Skeletal muscle satellite cell (primary cell): ENCODE results near the gene SEMA3B.
"Not testable (repeated sequence)": the region's sequence is repeated elsewhere in the genome, so short reads cannot be mapped to it uniquely, and the experiment has no call there.

ENCODE experiments used
- H3K27me3 ChIP-seq: 2 replicates; pipeline ENCODE4 v1.7.0; 2013; ENCODE audit warnings: low read length; ENCODE audit not compliant: control insufficient read depth, insufficient read depth
- H3K36me3 ChIP-seq: 2 replicates; pipeline ENCODE4 v1.7.0; 2013; ENCODE audit warnings: mild to moderate bottlenecking, control low read depth, low read length; ENCODE audit not compliant: insufficient read depth
- H3K4me1 ChIP-seq: 2 replicates; pipeline ENCODE4 v1.7.0; 2013; ENCODE audit warnings: low read length; ENCODE audit not compliant: control insufficient read depth, insufficient read depth
- H3K4me2 ChIP-seq: 2 replicates; pipeline ENCODE4 v1.7.0; 2013; ENCODE audit warnings: mild to moderate bottlenecking, low read length
- H3K4me3 ChIP-seq: 2 replicates; pipeline ENCODE4 v1.7.0; 2013; ENCODE audit warnings: low read length
- H3K9ac ChIP-seq: 2 replicates; pipeline ENCODE4 v1.7.0; 2013; ENCODE audit warnings: mild to moderate bottlenecking, low read depth, low read length, moderate library complexity
- H3K9me3 ChIP-seq: replicated peaks from 2 replicates; pipeline ENCODE4 v1.7.0; 2013; ENCODE audit warnings: mild to moderate bottlenecking, control low read depth, low read length

The SEMA3B gene

DNA sequence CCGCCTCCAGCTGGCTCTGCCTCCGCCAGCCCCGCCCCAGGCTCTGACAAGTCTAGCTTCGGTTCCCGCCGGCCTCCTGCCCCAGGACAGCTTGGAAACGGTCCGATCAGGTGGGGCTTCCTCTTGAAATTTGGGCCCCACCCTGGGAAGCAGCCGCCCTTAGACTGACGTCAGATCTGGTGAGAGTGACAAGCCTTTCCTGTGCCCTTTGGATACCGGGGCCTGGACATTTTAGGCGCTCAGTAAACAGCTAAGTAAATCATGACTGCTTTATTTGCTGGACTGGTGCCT, 30.6 kb downstream of the SEMA3B start:
- H3K9me3 ChIP-seq, result no peaks in the 10 kb centered on the region
- H3K9ac ChIP-seq, result peak overlapping the region; percentile 76
- no peaks in the 10 kb centered on the region for H3K36me3 ChIP-seq
- peak overlapping the region; percentile 68 for H3K4me3 ChIP-seq
- H3K27me3 ChIP-seq, result no peaks in the 10 kb centered on the region
- peak overlapping the region; percentile 87 for H3K4me2 ChIP-seq
- H3K4me1 ChIP-seq, result peaks cover 22% of the 10 kb centered on the region

DNA sequence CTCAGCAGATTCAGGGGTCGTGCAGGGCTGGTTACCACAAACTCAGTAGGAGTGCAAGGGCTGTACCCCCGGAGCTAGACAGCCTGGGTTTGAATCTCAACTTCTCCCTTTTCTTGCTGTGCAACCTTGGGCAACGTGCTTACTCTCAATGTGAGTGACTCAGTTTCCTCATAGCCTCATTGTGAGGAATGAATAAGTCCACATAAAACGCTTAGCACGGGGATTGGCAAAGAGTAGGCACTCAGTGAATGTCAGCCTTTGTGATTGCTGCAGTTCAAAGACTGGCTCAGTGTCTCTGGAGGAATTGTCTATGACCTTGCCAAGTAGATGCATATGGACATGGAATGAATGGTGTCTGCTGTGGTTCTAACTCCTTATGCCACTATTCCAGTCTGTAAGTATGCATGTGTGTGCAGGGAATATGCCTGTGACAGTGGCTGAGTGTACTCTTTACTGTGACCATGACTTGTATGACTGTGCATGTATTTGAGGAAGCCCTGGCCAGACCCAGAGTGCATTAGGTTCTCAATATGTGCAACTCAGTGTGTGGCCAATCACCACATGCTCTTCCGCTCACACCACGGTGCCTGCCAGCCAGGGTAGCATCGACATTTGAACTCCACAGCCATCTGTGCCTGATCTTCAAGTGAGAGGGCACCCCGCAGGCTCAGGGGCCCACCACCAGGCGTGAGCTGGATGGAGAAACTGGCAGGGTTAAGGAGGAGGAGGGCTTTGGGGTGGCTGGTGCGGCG, 31.2 kb downstream of the SEMA3B start:
- no peaks in the 10 kb centered on the region for H3K36me3 ChIP-seq
- H3K9ac ChIP-seq, result peak overlapping the region; percentile 76
- peak overlapping the region; percentile 87 for H3K4me2 ChIP-seq
- no peaks in the 10 kb centered on the region for H3K9me3 ChIP-seq
- peak overlapping the region; percentile 68 for H3K4me3 ChIP-seq
- peaks cover 22% of the 10 kb centered on the region for H3K4me1 ChIP-seq
- H3K27me3 ChIP-seq, result no peaks in the 10 kb centered on the region

DNA sequence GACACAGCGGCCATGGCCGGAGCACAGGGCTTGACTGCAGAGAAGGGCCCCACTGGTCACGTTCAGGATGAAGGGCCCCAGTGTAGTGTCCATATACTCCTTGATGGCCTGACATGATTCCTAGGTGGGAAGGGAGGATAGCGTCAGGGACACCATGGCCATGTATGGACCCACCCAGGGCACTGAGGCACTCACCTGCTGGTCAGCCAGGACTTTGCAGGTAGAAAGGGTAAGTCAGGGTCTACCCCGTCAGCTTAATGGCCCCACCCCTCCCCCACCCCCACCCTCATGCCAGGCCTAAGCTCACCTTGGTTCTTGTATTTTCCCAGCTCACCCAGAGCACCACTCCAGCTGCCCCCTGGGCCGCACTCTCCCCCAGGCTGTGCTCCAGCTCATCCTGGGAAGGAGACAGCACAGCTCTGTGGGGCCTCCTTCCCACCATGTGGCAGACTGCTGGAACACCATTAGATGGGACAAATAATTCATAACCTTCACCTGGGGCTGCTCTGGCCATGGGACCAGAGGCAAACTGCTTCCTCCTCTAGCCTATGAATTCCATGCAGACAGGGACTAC, 31.8 kb downstream of the SEMA3B start:
- H3K36me3 ChIP-seq, result no peaks in the 10 kb centered on the region
- peak overlapping the region; percentile 87 for H3K4me2 ChIP-seq
- H3K9me3 ChIP-seq, result no peaks in the 10 kb centered on the region
- peaks cover 22% of the 10 kb centered on the region for H3K4me1 ChIP-seq
- H3K4me3 ChIP-seq, result peak overlapping the region; percentile 68
- no peaks in the 10 kb centered on the region for H3K27me3 ChIP-seq
- peak overlapping the region; percentile 76 for H3K9ac ChIP-seq

DNA sequence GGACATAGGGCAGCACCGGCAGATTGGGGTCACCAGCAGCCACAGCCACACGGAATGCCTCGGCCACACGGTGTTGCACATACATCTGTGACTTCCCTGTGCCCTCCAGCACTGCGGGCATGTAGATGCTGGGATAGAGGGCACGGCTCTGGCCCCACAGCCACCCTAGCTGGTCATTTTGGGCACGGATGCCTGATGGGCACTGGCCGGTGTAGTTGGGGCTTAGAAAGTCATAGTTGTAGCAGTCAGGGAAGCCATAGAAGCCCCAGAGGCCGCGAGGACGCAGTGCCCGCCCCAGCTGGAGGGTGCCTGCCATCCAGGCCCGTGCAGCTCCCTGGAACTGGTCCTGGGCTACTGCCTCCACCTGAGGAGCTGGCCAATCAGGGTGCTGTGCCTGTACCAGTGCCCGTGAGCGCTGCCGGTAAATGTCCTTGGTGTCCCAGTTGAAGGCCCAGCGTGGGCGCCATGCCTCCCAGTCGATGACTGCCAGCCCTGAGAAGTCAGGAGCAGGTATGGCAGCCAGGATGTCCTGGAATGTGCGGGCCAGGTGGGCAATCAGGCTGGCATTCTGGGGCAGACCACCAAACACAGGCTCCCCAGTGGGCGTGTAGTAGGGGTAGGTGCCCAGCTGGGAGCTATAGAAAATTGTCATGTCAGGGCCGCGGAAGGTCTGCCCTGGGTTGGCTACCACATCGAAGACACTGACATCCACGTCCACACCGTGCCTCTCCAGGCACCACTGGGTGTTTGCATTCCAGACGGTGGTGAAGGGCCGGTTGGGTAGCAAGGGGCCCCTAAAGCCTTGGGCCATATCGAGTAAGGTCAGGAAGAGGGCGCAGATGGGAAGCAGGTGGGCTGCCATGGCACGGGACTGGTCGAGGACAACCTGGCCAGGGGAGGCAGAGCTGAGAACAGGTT, 33.4 kb downstream of the SEMA3B start:
- Histone ChIP-seq H3K27me3 (no peaks in the 10 kb centered on the region), H3K4me3 (no peak overlapping the region), H3K9ac (no peak overlapping the region), H3K4me1 (peaks cover 22% of the 10 kb centered on the region), H3K4me2 (no peak overlapping the region), H3K36me3 (no peaks in the 10 kb centered on the region), H3K9me3 (no peaks in the 10 kb centered on the region)

DNA sequence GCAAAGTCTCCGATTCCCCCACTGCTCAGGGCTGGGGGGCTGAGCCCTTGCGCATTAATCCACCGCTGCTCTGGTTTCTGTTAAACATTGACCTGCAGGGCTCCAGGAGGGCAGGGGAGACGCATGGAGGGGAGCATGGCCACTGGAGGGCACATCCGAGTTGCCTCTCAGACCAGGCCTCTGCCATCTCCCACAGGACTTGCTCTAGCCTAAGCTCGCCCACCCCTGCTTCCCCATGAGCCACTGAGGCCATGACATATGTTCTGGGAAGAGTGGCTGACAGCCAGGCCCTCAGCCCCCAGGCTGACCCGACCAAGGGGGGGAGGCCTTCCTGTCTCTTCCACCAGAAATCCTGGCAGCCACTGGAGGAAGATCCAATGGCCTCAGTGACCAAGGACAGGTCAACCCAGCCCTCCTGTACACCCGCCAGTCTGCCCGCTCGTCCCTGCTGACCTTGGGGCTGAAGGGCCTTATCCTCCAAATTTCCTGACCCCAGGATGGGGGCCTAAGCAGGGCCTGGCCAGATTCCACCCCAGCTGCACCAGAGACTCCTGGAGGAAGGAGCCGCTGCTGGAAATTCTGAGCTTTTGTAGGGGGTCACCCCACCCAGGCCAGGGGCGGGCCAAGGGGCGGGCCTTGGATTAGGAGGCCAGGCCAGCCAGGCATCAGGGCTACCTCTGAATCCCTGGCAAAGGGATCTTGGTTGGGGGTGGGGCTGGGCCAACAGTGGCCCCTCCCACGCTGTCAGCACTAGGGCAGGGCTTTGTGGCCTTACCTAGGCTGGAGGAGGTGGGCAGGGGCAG, 34.3 kb downstream of the SEMA3B start, which contains the start of gene HYAL1:
HYAL1 (minus strand) TSS at position 562 of the 803 bp plus-strand sequence. CDS start 618 bp downstream, outside the sequence.
- Histone ChIP-seq H3K4me3 (no peak within 1 kb of the TSS), H3K36me3 (no peaks in the 10 kb centered on the region), H3K9ac (no peak within 1 kb of the TSS), H3K4me2 (no peak within 1 kb of the TSS), H3K4me1 (peaks cover 19% of the 10 kb centered on the region), H3K27me3 (no peaks in the 10 kb centered on the region), H3K9me3 (no peaks in the 10 kb centered on the region)

DNA sequence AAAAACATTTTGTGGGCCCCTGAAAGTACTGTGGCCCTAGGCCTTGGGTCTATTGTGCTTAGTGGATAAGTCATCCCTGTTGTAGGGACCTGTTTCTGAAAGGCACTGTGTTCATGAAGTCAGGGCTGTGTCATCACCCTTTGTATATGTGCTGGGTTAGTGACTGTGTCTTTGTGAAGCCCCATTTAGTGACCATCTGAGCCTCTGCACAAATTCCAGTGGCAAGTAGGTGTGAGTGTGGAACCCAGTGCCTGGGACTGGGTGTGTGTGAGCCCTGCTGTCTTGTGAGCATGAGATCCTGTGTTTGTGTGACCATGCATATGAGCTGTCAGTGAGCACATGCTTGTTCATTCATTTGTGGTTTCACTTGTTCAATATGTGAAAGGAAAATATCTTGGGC, 35.7 kb downstream of the SEMA3B start:
- no peaks in the 10 kb centered on the region for H3K36me3 ChIP-seq
- no peaks in the 10 kb centered on the region for H3K27me3 ChIP-seq
- no peak overlapping the region for H3K9ac ChIP-seq
- H3K4me1 ChIP-seq, result peaks cover 11% of the 10 kb centered on the region
- H3K9me3 ChIP-seq, result no peaks in the 10 kb centered on the region
- no peak overlapping the region for H3K4me2 ChIP-seq
- no peak overlapping the region for H3K4me3 ChIP-seq

DNA sequence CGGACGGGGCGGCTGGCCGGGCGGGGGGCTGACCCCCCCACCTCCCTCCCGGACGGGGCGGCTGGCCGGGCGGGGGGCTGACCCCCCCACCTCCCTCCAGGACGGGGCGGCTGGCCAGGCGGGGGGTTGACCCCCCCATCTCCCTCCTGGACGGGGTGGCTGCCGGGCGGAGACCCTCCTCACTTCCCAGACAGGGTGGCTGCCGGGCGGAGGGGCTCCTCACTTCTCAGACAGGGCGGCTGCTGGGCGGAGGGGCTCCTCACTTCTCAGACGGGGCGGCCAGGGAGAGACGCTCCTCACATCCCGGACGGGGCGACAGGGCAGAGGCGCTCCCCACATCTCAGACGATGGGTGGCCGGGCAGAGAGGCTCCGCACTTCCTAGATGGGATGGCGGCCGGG, 43.1 kb downstream of the SEMA3B start:
- not testable (repeated sequence) for H3K9ac ChIP-seq, H3K4me1 ChIP-seq, H3K4me2 ChIP-seq, H3K9me3 ChIP-seq, H3K27me3 ChIP-seq, H3K4me3 ChIP-seq, H3K36me3 ChIP-seq

DNA sequence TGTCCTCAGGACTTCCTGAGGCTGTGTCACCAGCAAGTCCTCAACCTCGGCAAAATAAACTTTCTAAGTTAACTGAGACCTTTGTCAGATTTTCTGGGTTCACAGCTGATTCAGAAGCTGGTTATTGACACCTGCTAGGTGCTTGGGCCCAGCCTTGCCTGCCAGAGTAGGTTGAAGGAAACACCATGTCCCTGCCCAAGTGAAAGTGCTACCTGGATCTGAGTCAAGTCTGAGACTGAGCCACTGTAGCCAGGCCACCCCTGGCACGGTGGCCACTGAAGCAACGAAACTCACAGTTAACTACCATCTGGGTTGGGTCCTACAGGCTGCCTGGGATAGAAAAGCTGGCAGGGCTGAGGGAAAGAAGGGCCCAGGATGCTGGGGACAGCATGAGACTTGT, 45.4 kb downstream of the SEMA3B start:
- H3K4me3 ChIP-seq, result no peak overlapping the region
- H3K27me3 ChIP-seq, result no peaks in the 10 kb centered on the region
- H3K9ac ChIP-seq, result no peak overlapping the region
- H3K36me3 ChIP-seq, result peaks cover 17% of the 10 kb centered on the region
- peaks cover 10% of the 10 kb centered on the region for H3K4me1 ChIP-seq
- no peak overlapping the region for H3K4me2 ChIP-seq
- no peaks in the 10 kb centered on the region for H3K9me3 ChIP-seq

DNA sequence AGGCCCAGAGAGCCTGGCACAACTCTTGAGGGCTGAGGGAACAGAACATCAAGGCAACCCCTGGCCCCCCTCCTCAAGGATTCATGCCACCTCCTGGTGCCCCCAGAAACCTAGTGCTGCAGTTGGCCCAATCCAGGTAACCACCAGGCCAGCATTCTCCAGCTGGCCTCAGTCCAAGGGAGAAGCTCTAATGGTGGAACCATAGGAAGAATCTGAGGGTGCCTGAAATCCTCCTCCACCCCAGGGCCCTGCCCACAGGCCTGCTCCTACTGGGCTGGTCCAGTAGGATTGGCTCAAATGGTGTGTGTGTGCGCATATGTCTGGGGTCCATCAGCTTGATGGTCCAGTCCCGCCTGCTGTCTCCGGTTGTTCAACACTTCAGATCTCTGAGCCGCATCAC, 45.9 kb downstream of the SEMA3B start:
- no peak overlapping the region for H3K9ac ChIP-seq
- H3K4me3 ChIP-seq, result no peak overlapping the region
- peaks cover 21% of the 10 kb centered on the region for H3K36me3 ChIP-seq
- H3K9me3 ChIP-seq, result no peaks in the 10 kb centered on the region
- peaks cover 13% of the 10 kb centered on the region for H3K4me1 ChIP-seq
- no peaks in the 10 kb centered on the region for H3K27me3 ChIP-seq
- no peak overlapping the region for H3K4me2 ChIP-seq

DNA sequence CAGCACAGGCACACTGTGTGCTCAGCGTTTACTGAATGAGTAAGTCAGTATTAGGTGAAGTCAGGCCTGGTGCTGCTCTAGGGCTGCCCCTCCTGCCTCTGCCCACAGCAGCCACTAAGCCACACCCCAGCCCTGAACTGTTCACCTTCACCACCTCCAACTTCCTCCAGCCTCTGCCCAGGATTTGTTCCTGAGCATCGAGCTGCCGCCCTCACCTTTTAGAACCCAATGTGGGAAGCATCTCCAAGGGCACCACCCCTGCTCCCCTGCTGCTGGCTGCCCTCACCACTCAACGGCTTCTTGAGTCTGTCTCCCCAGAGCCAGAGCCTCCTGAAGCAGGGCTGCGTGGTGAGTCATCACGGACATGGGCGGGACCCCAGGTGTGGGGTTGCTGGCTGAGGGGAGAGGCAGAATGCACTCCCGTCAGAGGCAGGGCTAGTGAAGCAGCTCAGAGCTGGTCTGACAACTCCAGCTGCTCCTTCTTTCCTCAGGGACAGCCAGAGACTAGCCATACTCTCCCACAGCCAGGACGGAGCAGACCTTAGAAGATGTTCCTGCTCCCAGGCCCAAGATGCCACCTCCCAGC, 47.8 kb downstream of the SEMA3B start:
- no peak overlapping the region for H3K4me3 ChIP-seq
- no peak overlapping the region for H3K4me2 ChIP-seq
- peaks cover 21% of the 10 kb centered on the region for H3K4me1 ChIP-seq
- H3K27me3 ChIP-seq, result no peaks in the 10 kb centered on the region
- peaks cover 22% of the 10 kb centered on the region for H3K36me3 ChIP-seq
- no peak overlapping the region for H3K9ac ChIP-seq
- no peaks in the 10 kb centered on the region for H3K9me3 ChIP-seq

DNA sequence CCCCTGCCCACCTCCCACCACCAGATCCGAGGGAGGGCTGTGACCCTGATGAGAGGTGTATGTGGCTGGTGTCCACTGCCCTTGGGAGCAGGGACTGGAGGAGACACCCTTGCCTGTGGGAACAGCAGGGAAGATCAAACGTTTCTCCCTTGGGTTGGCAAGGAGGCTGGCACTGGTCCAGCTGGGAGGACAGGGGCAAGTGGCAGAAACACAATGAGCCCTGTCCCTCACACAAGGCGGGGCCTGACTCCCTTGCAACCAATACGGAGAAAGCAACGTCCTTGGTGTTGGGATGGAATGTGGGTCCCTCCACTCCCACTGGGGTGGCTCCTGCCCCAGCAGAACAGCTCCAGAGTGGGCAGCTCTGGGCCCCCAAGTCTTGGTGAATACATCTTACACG, 48.4 kb downstream of the SEMA3B start:
- H3K4me1 ChIP-seq, result peaks cover 26% of the 10 kb centered on the region

More for the DNA sequence above, 48.4 kb downstream of the SEMA3B start:
- Histone ChIP-seq H3K4me3 (no peak overlapping the region), H3K9me3 (no peaks in the 10 kb centered on the region), H3K9ac (no peak overlapping the region), H3K4me2 (no peak overlapping the region), H3K36me3 (peaks cover 22% of the 10 kb centered on the region), H3K27me3 (no peaks in the 10 kb centered on the region)
